Activated T-helper 2 cell treated with anti-CD3 and anti-CD28 coated beads, Interferon-gamma antibody, Interleukin-2, Interleukin-4, amounts not matched to agents 10 μg/mL and 5 μg/mL and 100 μg/mL, durations not matched to agents 14 hours and 24 hours and 36 hours (primary cell): ENCODE measurements around the gene ANKRD13C. TPM values are rescaled to one million over a fixed set of nuclear protein-coding genes. Genes with fewer than 3 reads are reported as not detected.

Source experiments
- DNase-seq: peaks from one replicate; pipeline ENCODE4 v3.0.0; 2021; ENCODE audit warnings: low spot score
- H3K27ac Mint-ChIP-seq: one replicate; pipeline ENCODE4 v1.8.0; 2021; ENCODE audit warnings: mixed read lengths
- H3K27me3 Mint-ChIP-seq: one replicate; pipeline ENCODE4 v1.8.0; 2021; ENCODE audit warnings: low read depth, mixed read lengths
- H3K36me3 Mint-ChIP-seq: one replicate; pipeline ENCODE4 v1.8.0; 2021; ENCODE audit warnings: low read depth, mixed read lengths
- H3K4me1 Mint-ChIP-seq: one replicate; pipeline ENCODE4 v1.8.0; 2021; ENCODE audit warnings: low read depth, mixed read lengths
- H3K4me3 Mint-ChIP-seq: one replicate; pipeline ENCODE4 v1.8.0; 2021; ENCODE audit warnings: low read depth, mild to moderate bottlenecking, moderate library complexity, mixed read lengths
- H3K9me3 Mint-ChIP-seq: one replicate; pipeline ENCODE4 v1.8.0; 2021; ENCODE audit warnings: mixed read lengths
- intact Hi-C: fragments of 100-400 bp; cut with micrococcal nuclease; formaldehyde crosslinking; loops from one replicate; pipeline ENCODE4 v1.15.1; 2023
- total RNA-seq: library from RNA; stranded (reverse); gene quantifications from 2 replicates; pipeline ENCODE4 v1.2.3, GENCODE V29; 2022

Gene ANKRD13C
- total RNA-seq, 1 donor from 2014 or later, result 24.7 TPM

DNA sequence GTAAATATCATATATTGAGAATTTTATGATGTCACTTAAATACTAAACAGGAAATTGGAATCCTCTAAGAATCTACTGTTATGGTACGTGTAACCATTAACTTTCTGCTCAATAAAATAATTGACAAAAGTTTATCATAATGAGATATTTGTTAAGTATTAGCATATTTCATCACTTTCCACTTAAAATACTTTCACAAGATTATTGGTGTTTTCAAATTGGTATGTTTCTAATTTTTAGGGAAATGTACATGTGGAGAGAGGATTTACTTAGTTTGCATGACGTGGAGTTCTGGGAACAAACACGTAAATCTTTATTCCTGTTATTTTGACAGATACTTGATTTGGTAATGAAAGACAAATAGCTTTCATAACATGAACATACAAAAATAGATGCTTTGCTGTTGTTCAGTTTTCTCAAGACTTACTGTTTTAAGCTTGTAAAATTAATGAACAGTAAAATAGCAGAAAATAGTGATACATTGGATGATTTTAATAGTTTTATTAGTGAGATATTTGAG, 131.7 kb downstream of the ANKRD13C start:
- no peak for DNase-seq
- Mint-ChIP-seq H3K9me3 (no peaks in the 10 kb centered on the region), H3K4me1 (peaks cover 44% of the 10 kb centered on the region)

DNA sequence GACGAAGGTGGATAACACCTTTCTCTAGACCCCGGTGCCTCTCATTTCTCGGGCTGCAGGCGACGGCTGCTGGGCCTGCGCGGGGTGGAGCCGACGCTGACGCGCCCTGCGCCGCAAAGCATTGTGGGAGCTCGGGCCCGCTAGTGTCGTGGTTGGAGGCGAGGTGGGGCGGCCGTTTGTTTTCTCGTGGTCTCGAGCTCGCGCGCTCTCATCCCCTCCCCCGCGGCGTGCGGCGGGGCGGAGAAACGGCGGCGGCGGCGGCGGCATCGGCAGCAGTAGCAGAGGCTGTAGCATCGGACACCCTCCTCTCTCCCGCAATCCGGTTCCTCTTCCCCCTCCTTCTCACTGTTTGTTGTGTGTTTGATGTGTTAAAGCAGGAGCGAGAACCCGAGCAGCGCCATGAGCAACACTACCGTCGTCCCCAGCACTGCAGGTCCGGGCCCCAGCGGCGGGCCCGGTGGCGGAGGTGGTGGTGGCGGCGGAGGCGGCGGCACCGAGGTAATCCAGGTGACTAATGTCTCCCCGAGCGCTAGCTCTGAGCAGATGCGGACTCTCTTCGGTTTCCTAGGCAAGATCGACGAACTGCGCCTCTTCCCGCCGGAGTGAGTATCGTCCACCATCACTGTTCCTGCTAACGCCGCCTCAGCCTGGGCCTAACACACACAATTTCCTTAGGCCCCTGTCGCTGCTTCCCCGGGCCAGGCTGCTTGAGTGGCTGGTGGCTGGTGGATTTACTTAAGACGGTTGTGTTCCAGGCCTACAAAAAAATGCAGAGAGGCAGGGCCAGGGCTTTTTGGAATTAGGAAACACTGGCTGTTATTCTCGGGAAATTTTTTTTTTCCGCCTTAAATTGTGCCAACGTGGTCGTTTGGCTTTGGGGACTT, 133.0 kb downstream of the ANKRD13C start, which contains the start of gene SRSF11:
SRSF11 (plus strand) TSS at position 143 of the 884 bp plus-strand sequence; CDS start at position 400, 257 bp downstream.
- Mint-ChIP-seq H3K4me1 (peaks cover 35% of the 10 kb centered on the region), H3K36me3 (peaks cover 44% of the 10 kb centered on the region), H3K9me3 (no peaks in the 10 kb centered on the region), H3K27ac (peak within 1 kb of the TSS; percentile 97), H3K4me3 (peak within 1 kb of the TSS; percentile 93), H3K27me3 (no peaks in the 10 kb centered on the region)
- peak; percentile 95 for DNase-seq
- intact Hi-C loops, result loop anchor here (1.0 to 5.0 kb wide), 5 partner anchors 16 to 859 kb away; partner anchors contain the start of genes ANKRD13C, CTH and LRRC40

More for the DNA sequence above, 131.7 kb downstream of the ANKRD13C start:
- Mint-ChIP-seq H3K27ac (peak overlapping the region; percentile 97), H3K4me3 (peak overlapping the region; percentile 93), H3K36me3 (peaks cover 48% of the 10 kb centered on the region), H3K27me3 (no peaks in the 10 kb centered on the region)
- intact Hi-C loops, result loop anchor here (5.0 kb wide), 2 partner anchors 90 to 190 kb away; partner anchors contain the start of gene CTH

DNA sequence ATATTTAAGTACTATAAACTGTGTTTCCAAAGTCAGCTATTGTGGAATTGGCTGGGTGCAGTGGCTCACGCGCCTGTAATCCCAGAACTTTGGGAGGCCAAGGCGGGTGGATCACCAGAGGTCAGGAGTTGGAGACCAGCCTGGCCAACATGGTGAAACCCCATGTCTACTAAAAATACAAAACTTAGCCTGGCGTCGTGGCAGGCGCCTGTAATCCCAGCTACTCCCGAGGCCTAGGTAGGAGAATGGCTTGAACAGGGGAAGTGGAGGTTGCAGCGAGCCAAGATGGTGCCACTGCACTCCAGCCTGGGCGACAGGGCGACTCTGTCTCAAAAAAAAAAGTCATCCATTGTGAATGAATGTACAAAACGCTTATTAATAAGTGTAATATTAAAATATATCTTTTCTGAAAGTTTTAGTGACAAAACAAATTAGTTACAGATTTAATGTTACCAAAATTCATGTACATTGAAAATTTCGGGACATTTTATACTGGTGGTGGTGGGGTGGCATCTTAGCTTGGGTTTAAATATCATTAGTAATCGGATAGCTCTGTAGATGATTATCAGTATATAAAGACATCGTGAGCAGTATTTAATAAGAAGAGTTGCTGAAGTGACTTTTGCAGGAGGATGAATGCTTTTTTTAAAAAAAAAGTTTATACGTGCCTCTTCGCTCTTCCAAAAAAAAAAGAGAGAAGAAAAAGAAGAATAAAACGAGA, 133.8 kb downstream of the ANKRD13C start:
- Mint-ChIP-seq H3K4me3 (peak overlapping the region; percentile 93), H3K9me3 (no peaks in the 10 kb centered on the region), H3K4me1 (peaks cover 31% of the 10 kb centered on the region), H3K27me3 (no peaks in the 10 kb centered on the region), H3K27ac (peak overlapping the region; percentile 97), H3K36me3 (peaks cover 49% of the 10 kb centered on the region)
- DNase-seq, result no peak
- intact Hi-C loops, result loop anchor here (1.0 to 5.0 kb wide), 5 partner anchors 15 to 860 kb away; partner anchors contain the start of genes ANKRD13C, CTH and LRRC40

DNA sequence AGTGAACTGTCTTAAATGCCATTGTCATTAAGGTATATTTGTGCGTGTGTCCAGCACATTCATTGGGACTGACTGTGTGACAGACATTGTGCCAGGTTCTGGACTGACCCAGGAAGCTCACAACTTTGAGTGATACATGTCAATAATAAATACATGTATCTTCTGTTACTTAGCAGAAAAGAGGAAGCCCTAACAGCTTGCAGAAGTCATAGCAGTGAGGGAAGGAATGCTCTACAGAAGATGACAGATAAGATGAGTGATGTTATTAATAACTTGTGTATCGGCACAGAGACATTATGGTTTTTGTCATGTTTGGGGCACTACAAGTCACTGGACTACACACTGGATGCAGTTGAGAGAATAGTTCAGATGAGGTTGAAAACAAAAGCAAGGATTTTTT, 134.5 kb downstream of the ANKRD13C start:
- Mint-ChIP-seq H3K36me3 (peaks cover 47% of the 10 kb centered on the region), H3K27me3 (no peaks in the 10 kb centered on the region), H3K9me3 (no peaks in the 10 kb centered on the region), H3K4me3 (peak overlapping the region; percentile 52), H3K27ac (peak overlapping the region; percentile 78), H3K4me1 (peaks cover 34% of the 10 kb centered on the region)
- intact Hi-C loops, result loop anchor here (5.0 kb wide), 2 partner anchors 88 to 192 kb away; partner anchors contain the start of gene CTH
- DNase-seq, result no peak

DNA sequence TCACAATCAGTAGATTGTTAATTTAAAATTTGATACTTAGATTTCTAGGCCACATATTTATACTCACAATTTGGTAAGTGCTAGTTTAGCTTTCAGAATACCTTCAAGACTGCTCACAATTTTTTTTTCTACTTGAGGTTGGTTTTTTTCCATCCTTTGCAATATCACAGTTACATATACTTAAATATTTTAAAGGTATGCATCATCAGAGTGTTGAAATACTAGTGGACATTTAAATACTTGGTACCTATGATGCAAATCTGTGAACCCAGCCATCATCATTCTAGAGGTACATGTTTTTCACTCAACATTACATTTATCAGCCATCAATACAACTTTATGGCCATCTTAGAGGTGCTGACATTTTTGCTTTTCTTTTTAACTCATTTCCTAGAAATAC, 143.0 kb downstream of the ANKRD13C start:
- Mint-ChIP-seq H3K9me3 (no peaks in the 10 kb centered on the region), H3K36me3 (peaks cover 39% of the 10 kb centered on the region), H3K27ac (no peak overlapping the region), H3K27me3 (no peaks in the 10 kb centered on the region), H3K4me1 (peaks cover 33% of the 10 kb centered on the region), H3K4me3 (no peak overlapping the region)
- intact Hi-C loops, result no loop called here
- DNase-seq, result no peak

DNA sequence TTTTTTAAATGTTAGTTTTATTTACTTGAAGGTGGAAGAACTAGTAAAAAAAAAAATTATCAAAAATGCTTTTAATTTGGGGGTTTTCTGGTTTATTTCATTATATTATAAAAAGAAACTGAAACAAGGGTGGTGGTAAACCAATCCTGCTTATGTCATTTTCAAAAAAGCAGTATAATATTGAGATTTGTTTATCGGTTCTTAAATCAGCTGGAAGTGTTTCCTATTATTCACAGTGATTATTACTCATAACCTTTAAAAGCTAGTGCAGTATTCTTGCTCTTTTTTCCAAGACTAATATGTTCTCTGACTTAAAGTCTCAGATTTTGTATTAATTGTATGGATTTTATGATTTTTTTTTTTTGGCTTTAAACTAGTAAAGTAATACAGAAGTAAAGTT, 143.7 kb downstream of the ANKRD13C start:
- Mint-ChIP-seq H3K4me1 (peaks cover 33% of the 10 kb centered on the region), H3K4me3 (no peak overlapping the region), H3K9me3 (no peaks in the 10 kb centered on the region), H3K36me3 (peaks cover 36% of the 10 kb centered on the region), H3K27me3 (no peaks in the 10 kb centered on the region), H3K27ac (no peak overlapping the region)
- intact Hi-C loops, result no loop called here
- no peak for DNase-seq

Other genes starting within 250 kb of the ANKRD13C start
- 23.3 and 23.4 TPM in 2 replicates for gene LRRC40, start 149.1 kb downstream of the ANKRD13C start, total RNA-seq
- 194 and 195 TPM in 2 replicates for gene SRSF11, start 133.3 kb downstream of the ANKRD13C start, total RNA-seq
- gene CTH, start 56.5 kb upstream of the ANKRD13C start, total RNA-seq, result 12.3 and 12.9 TPM in 2 replicates